Right ventricle myocardium superior (tissue), 1 donor: ENCODE data around the gene ARL6IP5. TPM values are rescaled to one million over a fixed set of nuclear protein-coding genes. Genes with fewer than 3 reads are reported as not detected.

Experiments
- ATAC-seq: fragments of 200-7000 bp; cut with Tn5 transposase; one replicate; pipeline ENCODE4 v1.9.1; 2020; ENCODE audit warnings: mild to moderate bottlenecking; ENCODE audit not compliant: poor library complexity
- DNase-seq: peaks from one replicate; pipeline ENCODE4 v3.0.0-alpha.2; 2020
- intact Hi-C: fragments of 100-400 bp; cut with DNase I; formaldehyde crosslinking; loops from one replicate; pipeline ENCODE4 v1.11.2; 2022
- microRNA-seq: library from miRNA; unstranded; fragments of <30 nt; microRNA quantifications from one replicate; pipeline ENCODE4 v1.2.0, GENCODE V29; 2020
- total RNA-seq: library from RNA; stranded (reverse); fragmentation: NEBNext Ultra II Directional; extraction: Animal tissue kit (Norgen Biotek cat#: 25700); gene quantifications from one replicate; pipeline ENCODE4 v1.2.1, GENCODE V29; 2021
- donor health status: DM: no; HTN: yes; CAD: no; lungs with severe emphysema.

The ARL6IP5 gene
- total RNA-seq, 1 donor from 2014 or later, result 184 TPM

DNA sequence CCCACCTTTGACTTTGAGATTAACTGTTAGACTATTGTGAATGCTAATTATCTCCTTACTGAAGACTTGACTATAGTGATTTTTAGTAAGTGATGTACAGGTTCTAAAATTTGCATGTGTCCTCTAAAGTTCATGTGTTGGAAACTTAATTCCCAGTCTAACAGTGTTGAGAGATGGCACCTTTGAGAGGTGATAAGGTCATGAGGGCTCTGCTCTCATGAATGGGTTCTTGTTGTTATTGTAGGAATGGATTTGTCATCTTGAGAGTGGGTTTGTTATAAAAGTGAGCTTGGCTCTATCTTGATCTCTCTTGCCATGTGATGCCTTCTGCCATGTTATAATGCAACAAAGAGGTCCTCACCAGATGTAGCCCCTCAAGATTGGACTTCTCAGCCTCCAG lies 56.6 kb downstream of the ARL6IP5 start:
- DNase-seq (no peak), ATAC-seq (no peak)
- intact Hi-C loops, result no loop called here

GRCh38 chr3:69142090-69142489 lies 57.4 kb downstream of the ARL6IP5 start:
- intact Hi-C loops, result no loop called here
- no peak for DNase-seq
- no peak for ATAC-seq

DNA sequence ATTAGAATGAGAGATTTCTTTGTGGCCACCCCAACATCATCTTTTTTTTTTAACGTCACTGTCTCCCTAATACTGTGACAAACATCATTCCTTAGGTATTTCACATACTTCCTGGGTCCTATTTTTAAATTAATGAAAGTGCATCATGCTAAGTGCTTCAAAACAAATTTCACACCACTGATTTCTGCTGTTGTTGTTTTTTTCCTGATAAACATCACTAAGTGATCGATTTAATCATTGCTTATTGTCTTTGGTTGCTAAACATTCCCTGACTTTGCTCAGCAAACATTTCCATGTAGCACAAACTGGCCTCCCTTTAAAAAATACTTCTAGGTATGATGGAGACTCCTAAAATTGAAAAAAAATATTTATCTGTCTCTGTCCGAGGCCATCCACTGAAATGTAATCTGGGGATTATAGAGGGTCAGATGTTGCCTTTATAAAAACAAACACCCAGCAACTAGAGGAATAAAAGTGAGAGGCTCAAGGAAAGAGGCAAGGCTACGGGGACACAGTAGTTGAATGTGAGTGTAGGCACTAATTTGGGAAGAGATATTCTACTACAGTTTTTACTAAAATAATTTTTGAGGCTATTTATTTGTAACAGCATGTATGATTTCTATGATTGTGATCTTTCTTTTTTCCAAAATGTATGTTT lies 58.2 kb downstream of the ARL6IP5 start:
- DNase-seq (no peak), ATAC-seq (no peak)
- intact Hi-C loops, result no loop called here

DNA sequence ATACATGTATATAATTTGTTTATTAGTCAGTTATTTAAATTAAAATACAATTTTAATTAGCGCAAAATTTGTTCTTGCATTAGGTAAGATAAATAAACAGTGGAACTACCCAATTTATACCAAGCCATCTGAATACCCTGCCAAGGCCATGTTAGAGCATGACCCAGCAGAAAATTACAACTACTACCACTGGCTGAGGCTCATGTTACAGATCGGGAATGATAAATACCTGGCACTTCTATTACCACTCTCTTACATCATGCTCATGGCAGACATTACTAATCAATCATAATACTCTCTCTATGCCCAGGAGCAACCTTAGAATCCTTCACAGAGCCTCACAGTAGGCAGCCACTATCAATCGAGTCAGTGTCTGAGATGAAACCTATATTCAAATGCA lies 58.9 kb downstream of the ARL6IP5 start:
- no peak for DNase-seq
- intact Hi-C loops, result no loop called here
- ATAC-seq, result no peak

GRCh38 chr3:69144631-69145245 lies 60.0 kb downstream of the ARL6IP5 start:
- no peak for DNase-seq
- intact Hi-C loops, result no loop called here
- no peak for ATAC-seq

DNA sequence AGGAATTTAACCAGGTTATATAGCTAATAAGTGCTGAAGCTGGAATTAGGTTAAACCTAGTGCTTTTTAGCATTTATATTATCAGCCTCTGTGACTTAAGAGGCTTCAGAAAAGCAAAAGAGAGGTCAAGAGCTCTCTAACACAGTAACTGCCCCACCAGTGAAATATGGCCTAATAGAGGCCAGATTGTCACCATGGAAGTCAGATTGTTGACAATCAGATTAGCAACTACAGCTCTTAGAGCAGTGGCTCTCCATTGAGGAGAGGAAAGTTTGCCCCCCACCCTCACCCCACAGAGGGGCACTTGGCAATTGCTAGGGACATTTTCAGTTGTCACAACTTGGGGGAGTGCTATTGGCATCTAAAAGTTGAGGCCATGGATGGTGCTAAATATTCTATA lies 61.0 kb downstream of the ARL6IP5 start:
- ATAC-seq, result no peak
- no peak for DNase-seq
- intact Hi-C loops, result no loop called here

GRCh38 chr3:69149586-69149985 lies 64.8 kb downstream of the ARL6IP5 start:
- intact Hi-C loops, result no loop called here
- DNase-seq, result no peak
- no peak for ATAC-seq

Small RNA genes within 50 kb of the gene (microRNA-seq; reads per million reads assigned to microRNA genes)
- gene MIR3136, result 1.6 reads per million

Other genes starting within 250 kb of the ARL6IP5 start
- not detected for gene TAFA4, start 152.4 kb upstream of the ARL6IP5 start, total RNA-seq
- gene EOGT, start 71.3 kb upstream of the ARL6IP5 start, total RNA-seq, result 28.7 TPM
- gene TMF1, start 32.6 kb upstream of the ARL6IP5 start, total RNA-seq, result 16.6 TPM
- gene UBA3, start 4.6 kb upstream of the ARL6IP5 start, total RNA-seq, result 84.4 TPM
- gene LMOD3, start 37.7 kb downstream of the ARL6IP5 start, total RNA-seq, result 148 TPM